T-helper 17 cell (primary cell): ENCODE results near the gene LRRC25. TPM values are rescaled to one million over a fixed set of nuclear protein-coding genes. Genes with fewer than 3 reads are reported as not detected.
A peak's percentile ranks its signal among the peaks of the same experiment; 100 is the strongest.

Experiments
- ATAC-seq: fragments of 150-1000 bp; cut with Tn5 transposase; 2 replicates; pipeline ENCODE4 v1.10.0; 2021; ENCODE audit warnings: mild to moderate bottlenecking, moderate library complexity
- DNase-seq, 3 donors: peaks; one replicate each; pipeline versions ENCODE4 v3.0.0 to v3.0.0-alpha.2; 2020 to 2021
- H3K9me3 ChIP-seq: one replicate; pipeline ENCODE4 v1.7.0; 2013; ENCODE audit warnings: low read length, mild to moderate bottlenecking; ENCODE audit not compliant: control insufficient read depth, poor library complexity, severe bottlenecking
- H3K27ac Mint-ChIP-seq: one replicate; pipeline ENCODE4 v1.8.0; 2022; ENCODE audit warnings: mild to moderate bottlenecking, moderate library complexity, mixed read lengths
- H3K27me3 Mint-ChIP-seq: one replicate; pipeline ENCODE4 v1.8.0; 2022; ENCODE audit warnings: mixed read lengths
- H3K36me3 Mint-ChIP-seq: one replicate; pipeline ENCODE4 v1.8.0; 2022; ENCODE audit warnings: low read depth, mixed read lengths
- H3K4me1 Mint-ChIP-seq: one replicate; pipeline ENCODE4 v1.8.0; 2022; ENCODE audit warnings: mild to moderate bottlenecking, mixed read lengths
- H3K4me3 Mint-ChIP-seq: one replicate; pipeline ENCODE4 v1.8.0; 2022; ENCODE audit warnings: mild to moderate bottlenecking, moderate library complexity, mixed read lengths
- total RNA-seq, 4 donors: library from RNA in 2 of 4; stranded (reverse) in 2 of 4; gene quantifications; one replicate each; pipeline ENCODE4 v1.2.3 and lab custom pipeline; 2022 to 2026

The LRRC25 gene
- total RNA-seq, 2 donors from 2014 or later, result 0.63 to 3.2 TPM

DNA sequence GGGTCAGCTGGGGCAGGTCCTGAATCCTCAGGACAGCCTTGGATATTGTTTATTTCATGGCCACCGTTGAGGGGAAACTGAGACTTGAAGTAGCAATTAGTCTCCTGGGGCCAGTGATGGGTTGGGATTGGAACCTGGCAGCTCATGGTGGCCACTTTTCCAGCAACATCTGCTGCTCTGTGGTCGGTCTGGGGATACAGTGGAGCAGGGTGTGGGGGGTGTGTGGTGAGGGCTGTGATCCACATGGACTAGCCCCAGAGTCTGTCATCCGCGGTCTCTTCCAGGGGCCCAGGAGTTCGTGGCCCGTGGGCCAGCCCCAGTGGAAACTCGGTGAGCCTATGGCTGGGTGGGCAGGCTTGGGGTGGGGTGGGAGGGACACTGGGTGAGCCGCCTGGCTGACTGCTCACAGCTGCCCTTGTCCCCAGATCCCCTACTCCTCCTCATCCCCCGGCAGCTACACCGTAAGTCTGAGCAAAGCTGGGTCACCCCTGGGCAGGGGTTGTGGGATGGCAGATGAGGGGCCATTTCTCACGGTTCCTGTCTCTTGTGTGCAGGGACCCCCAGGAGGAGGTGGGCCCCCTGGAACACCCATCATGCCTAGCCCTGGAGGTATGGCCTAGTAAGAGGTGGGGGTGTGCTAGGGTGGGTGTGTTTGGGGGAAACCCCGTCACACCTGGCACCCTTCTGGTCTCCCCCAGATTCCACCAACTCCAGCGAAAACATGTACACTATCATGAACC lies 35.0 kb upstream of the LRRC25 start:
- peak overlapping the region; percentile 43 for H3K27ac Mint-ChIP-seq
- DNase-seq (no peak), ATAC-seq (no peak)
- H3K36me3 Mint-ChIP-seq, result no peaks in the 10 kb centered on the region
- peak overlapping the region; percentile 83 for H3K4me3 Mint-ChIP-seq
- no peaks in the 10 kb centered on the region for H3K27me3 Mint-ChIP-seq
- peaks cover 17% of the 10 kb centered on the region for H3K4me1 Mint-ChIP-seq
- no peaks in the 10 kb centered on the region for H3K9me3 ChIP-seq

- H3K27me3 Mint-ChIP-seq, result no peaks in the 10 kb centered on the region
- no peaks in the 10 kb centered on the region for H3K36me3 Mint-ChIP-seq
- no peak for DNase-seq
- H3K4me1 Mint-ChIP-seq, result peaks cover 19% of the 10 kb centered on the region
- no peaks in the 10 kb centered on the region for H3K9me3 ChIP-seq
- H3K4me3 Mint-ChIP-seq, result no peak overlapping the region
- no peak for ATAC-seq
- H3K27ac Mint-ChIP-seq, result peak overlapping the region; percentile 43
Measured at GRCh38 chr19:18431351-18432197, 34.2 kb upstream of the LRRC25 start.

DNA sequence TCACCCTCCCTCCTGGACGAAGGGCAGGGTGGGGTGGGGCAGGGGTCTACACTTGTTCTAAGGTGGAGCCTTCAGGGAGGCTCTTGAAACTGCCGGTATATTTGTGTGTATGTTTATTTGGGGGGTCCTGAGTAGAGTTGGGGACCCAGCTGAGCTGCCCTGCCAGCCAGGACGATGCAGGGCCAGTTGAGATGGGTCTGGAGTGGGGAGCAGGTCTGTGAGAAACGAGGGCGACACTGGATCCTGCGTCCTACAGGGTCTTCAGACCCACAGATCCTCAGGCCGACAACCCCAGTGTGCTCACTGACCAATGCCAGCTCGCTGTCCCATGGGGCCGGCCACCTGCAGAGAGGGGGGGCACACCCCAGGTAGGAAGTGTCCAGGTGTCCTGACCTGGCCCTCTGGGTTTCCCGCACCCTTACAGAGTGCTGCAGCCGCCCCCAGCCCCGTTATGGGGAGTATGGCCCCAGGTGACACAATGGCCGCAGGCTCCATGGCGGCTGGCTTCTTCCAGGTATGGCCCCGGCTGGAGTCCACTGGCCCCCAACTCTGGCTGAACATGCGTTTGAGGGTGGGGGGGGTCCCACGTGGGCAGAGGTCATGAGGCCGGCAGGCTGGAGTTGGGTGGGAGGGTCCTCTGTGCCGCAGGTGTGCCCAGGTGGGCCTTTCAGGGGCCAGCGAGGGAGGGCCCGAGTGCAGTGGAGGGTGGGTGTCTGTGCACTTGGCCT lies 33.2 kb upstream of the LRRC25 start:
- no peaks in the 10 kb centered on the region for H3K9me3 ChIP-seq
- Mint-ChIP-seq H3K27ac (peak overlapping the region; percentile 29), H3K36me3 (no peaks in the 10 kb centered on the region), H3K27me3 (no peaks in the 10 kb centered on the region), H3K4me1 (peaks cover 24% of the 10 kb centered on the region), H3K4me3 (peak overlapping the region; percentile 50)
- ATAC-seq (no peak), DNase-seq (no peak)

DNA sequence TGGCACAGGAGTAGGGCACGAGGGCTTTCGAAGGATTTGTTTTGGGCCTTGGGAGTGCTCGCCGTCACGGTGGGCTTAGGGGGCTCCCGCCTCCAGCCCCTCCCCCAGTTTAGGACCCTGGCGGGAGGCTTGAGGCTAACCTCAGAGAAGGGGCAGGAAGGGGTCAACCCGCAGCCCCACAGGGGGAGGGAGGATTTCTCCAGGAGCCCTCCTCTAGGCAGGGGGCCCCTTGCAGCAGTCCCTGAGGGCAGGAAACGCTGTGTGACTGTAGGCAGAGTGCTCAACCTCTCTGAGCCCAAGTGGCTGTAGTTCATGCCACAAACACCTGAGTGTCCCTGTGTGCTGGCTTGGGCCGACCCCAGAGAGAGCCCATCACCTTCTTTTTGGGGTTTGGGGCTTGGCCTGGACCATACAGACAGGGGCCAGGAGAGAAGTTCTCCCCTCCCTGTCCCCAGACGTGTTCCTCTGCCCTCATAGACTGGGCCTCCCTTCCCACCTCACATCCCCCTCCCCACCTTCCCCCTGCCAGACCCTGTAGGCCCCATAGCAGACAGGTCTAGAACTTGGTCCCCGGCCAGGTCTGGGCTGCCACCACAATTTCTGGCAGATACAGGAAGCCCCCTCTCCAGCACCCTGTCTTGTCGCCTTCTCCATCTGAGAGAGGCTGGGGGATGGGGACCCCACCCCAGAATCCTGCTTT lies 32.4 kb upstream of the LRRC25 start:
- Mint-ChIP-seq H3K4me1 (peaks cover 27% of the 10 kb centered on the region), H3K27me3 (no peaks in the 10 kb centered on the region)
- ATAC-seq, result no peak

GRCh38 chr19:18428787-18429674 lies 31.6 kb upstream of the LRRC25 start:
- ATAC-seq (peak; percentile 84), DNase-seq (peak; percentile 80 to 84 (median 83))
- Mint-ChIP-seq H3K36me3 (no peaks in the 10 kb centered on the region), H3K4me1 (peaks cover 27% of the 10 kb centered on the region), H3K27ac (peak overlapping the region; percentile 65), H3K27me3 (no peaks in the 10 kb centered on the region), H3K4me3 (peak overlapping the region; percentile 83)
- no peaks in the 10 kb centered on the region for H3K9me3 ChIP-seq

More for the DNA sequence above, 32.4 kb upstream of the LRRC25 start:
- peak overlapping the region; percentile 65 for H3K27ac Mint-ChIP-seq
- H3K9me3 ChIP-seq, result no peaks in the 10 kb centered on the region
- no peaks in the 10 kb centered on the region for H3K36me3 Mint-ChIP-seq
- DNase-seq, result no peak
- peak overlapping the region; percentile 83 for H3K4me3 Mint-ChIP-seq

DNA sequence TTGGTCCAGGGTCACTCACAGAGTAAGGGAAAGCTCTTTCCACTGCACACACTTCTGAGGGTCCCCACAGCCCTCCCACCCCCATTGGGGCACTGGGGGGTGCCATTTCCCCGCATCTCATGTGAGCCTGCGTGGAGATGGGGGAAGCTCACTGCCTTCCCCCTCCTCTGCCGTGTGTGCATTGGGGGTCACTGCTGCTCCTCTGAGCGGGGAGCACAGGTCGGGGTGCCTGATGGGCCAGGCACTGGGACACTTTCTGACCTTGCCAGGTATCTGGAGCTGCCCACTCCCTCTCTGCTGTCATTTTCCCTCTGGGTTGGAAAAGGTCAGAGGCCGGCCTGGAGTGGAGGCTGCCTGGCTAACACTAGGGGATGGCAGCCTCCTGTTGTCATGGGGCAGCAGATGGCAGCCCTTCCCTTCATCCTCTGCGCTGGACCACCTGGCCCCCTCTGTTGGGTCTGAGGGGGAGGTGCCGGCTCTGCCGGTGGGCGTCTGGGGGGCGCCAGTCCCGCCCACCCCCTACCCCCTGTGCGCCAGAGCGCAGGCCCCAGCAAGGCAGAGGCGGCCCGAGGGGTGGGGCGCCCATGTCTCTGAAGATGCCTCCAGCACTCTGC lies 30.9 kb upstream of the LRRC25 start:
- ATAC-seq (no peak), DNase-seq (no peak)
- H3K4me1 Mint-ChIP-seq, result peaks cover 29% of the 10 kb centered on the region
- no peaks in the 10 kb centered on the region for H3K27me3 Mint-ChIP-seq
- no peak overlapping the region for H3K27ac Mint-ChIP-seq
- no peaks in the 10 kb centered on the region for H3K9me3 ChIP-seq
- no peaks in the 10 kb centered on the region for H3K36me3 Mint-ChIP-seq
- H3K4me3 Mint-ChIP-seq, result peak overlapping the region; percentile 83

- ATAC-seq (no peak), DNase-seq (no peak)
- no peaks in the 10 kb centered on the region for H3K9me3 ChIP-seq
- Mint-ChIP-seq H3K4me1 (peaks cover 35% of the 10 kb centered on the region), H3K36me3 (no peaks in the 10 kb centered on the region), H3K4me3 (no peak overlapping the region), H3K27me3 (no peaks in the 10 kb centered on the region), H3K27ac (no peak overlapping the region)
Measured at GRCh38 chr19:18427743-18428113, 30.3 kb upstream of the LRRC25 start.

GRCh38 chr19:18427080-18427742 lies 29.8 kb upstream of the LRRC25 start:
- ATAC-seq, result no peak
- H3K4me1 Mint-ChIP-seq, result peaks cover 39% of the 10 kb centered on the region
- no peak for DNase-seq

GRCh38 chr19:18426416-18426767 lies 29.0 kb upstream of the LRRC25 start:
- H3K27me3 Mint-ChIP-seq, result no peaks in the 10 kb centered on the region
- H3K27ac Mint-ChIP-seq, result peak overlapping the region; percentile 94
- H3K36me3 Mint-ChIP-seq, result no peaks in the 10 kb centered on the region
- DNase-seq (no peak), ATAC-seq (no peak)
- no peaks in the 10 kb centered on the region for H3K9me3 ChIP-seq
- peaks cover 44% of the 10 kb centered on the region for H3K4me1 Mint-ChIP-seq
- no peak overlapping the region for H3K4me3 Mint-ChIP-seq

More at GRCh38 chr19:18427080-18427742, 29.8 kb upstream of the LRRC25 start:
- H3K27ac Mint-ChIP-seq, result peak overlapping the region; percentile 94
- H3K9me3 ChIP-seq, result no peaks in the 10 kb centered on the region
- H3K36me3 Mint-ChIP-seq, result no peaks in the 10 kb centered on the region
- no peak overlapping the region for H3K4me3 Mint-ChIP-seq
- no peaks in the 10 kb centered on the region for H3K27me3 Mint-ChIP-seq

GRCh38 chr19:18425515-18426415 lies 28.3 kb upstream of the LRRC25 start:
- DNase-seq (no peak), ATAC-seq (no peak)
- Mint-ChIP-seq H3K4me3 (peak overlapping the region; percentile 97), H3K36me3 (no peaks in the 10 kb centered on the region), H3K27me3 (no peaks in the 10 kb centered on the region), H3K4me1 (peaks cover 48% of the 10 kb centered on the region), H3K27ac (peak overlapping the region; percentile 94)
- no peaks in the 10 kb centered on the region for H3K9me3 ChIP-seq
